Measurements from ENCODE around the gene PLEKHA3. TPM values are rescaled to one million over a fixed set of nuclear protein-coding genes. Genes with fewer than 3 reads are reported as not detected.
A peak's percentile ranks its signal among the peaks of the same experiment; 100 is the strongest.

PLEKHA3 gene
- total RNA-seq, 1 experiment from 2014 or later: 26.8 TPM

DNA sequence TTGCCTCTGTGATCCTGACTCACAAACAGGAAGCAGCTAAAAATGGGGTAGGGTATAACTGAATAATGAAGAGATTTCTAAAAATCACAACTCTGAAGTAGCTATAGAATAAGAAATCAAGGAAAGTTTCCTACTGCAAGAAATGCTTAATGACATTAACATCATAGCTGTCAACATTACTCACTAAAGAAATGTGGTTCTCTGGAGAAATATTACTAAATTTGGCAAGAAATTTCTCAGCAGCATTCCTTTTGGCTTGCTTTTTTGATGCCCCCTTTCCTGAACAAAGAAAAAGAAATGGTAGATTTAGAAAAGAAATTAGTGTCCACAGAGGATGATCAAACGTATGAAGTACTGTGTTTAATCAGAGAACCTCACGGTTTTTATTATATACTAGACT is 38.8 kb upstream of the PLEKHA3 start:
- ATAC-seq (no peak), DNase-seq (ENCODE audit: low read depth, low spot score) (no peak)
- RAD21 ChIA-PET (ENCODE audit: low non-redundant PET in 1 of 2, low total read pairs in 2 of 2, uncharacterized antibody in 2 of 2, unreplicated experiment in 2 of 2): no interaction called here
- Histone ChIP-seq H4K20me1 (ENCODE audit: insufficient read depth) (0 out of 2 replicates have a peak, but pooled peaks cover 4% of the 10 kb centered on the region), H2AFZ (ENCODE audit: low read depth, low read length, poor library complexity, severe bottlenecking) (no peak overlapping the region), H3K4me1 (ENCODE audit: control insufficient read depth in 1 of 2, insufficient read depth in 2 of 2, low read length in 2 of 2) (peaks cover 13 to 23% of the 10 kb centered on the region in 2 experiments), H3K9me2 (ENCODE audit: insufficient read depth) (no peaks in the 10 kb centered on the region), H3K9me3 (ENCODE audit: control insufficient read depth in 1 of 2, insufficient read depth in 1 of 2, low read depth in 1 of 2, low read length in 2 of 2) (no peaks in the 10 kb centered on the region), H3K9ac (ENCODE audit: low read length) (no peak overlapping the region), H3K4me2 (ENCODE audit: low read length) (no peak overlapping the region), H3K36me3 (ENCODE audit: control insufficient read depth in 1 of 2, insufficient read depth in 2 of 2, low read length in 2 of 2) (peaks cover 39 to 48% of the 10 kb centered on the region in 2 experiments), H3K79me2 (ENCODE audit: insufficient read depth, low read length) (peaks cover 9% of the 10 kb centered on the region; the same call in 1 of the 2 replicates), H3K27me3 (ENCODE audit: insufficient read depth, low read length) (no peaks in the 10 kb centered on the region), H3K27ac (ENCODE audit: low read depth, low read length) (no peak overlapping the region), H3K4me3 (replicated peaks in 1 of 2; ENCODE audit: low read depth in 1 of 2, low read length in 2 of 2) (no peak overlapping the region)
- no TSS peak for BruUV-seq (replicated peaks)
- POLR2A ChIA-PET: interaction anchor here (1.1 kb wide), 1 partner anchor 10 kb away, joined by 4 read pairs; the partner anchor contains the start of genes PJVK and PRKRA
- no peak for TF ChIP-seq EZH2 (IDR thresholded peaks at IDR 0.05)
- CTCF ChIA-PET: no interaction called here
- intact Hi-C loops (cut with micrococcal nuclease): no loop called here

DNA sequence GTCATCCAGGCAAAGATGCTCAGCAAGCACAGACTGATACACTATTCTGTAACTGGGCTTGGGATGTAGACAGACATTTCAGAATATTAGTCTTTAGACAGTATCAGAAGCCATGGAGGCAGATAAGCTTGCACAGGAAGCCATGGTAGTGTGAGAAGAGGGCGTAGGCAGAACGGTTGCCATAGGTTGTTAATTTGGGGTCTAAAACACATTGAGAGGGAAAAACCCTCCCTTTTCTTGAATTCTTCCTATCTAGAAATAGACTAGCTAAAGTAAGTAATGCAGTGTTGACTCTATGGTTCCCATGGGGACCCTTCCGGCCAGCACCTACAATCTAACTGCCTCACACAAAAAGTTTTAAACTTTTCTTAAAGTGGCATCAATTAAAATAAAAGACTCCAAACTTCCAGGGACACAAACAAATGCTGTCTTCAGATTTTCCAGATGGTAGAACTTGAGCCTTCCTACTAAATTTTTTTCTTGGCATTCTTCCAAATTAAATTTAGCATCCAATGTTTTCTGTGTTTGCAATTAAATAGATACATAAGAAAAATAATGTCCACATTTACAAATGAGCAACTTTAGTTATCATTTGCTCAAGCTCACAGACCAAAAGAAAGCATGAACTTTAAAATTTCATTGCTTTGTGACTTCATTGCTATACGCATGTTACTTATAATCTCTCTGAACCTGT is 31.1 kb upstream of the PLEKHA3 start:
- H3K9me3 ChIP-seq (ENCODE audit: control insufficient read depth in 1 of 2, insufficient read depth in 1 of 2, low read depth in 1 of 2, low read length in 2 of 2): no peaks in the 10 kb centered on the region
- TF ChIP-seq TCF7L2 (IDR thresholded peaks at IDR 0.05; ENCODE audit: borderline replicate concordance, extremely low read depth, insufficient read depth, insufficient read length): no peak
- TF ChIP-seq, protein P1, sequence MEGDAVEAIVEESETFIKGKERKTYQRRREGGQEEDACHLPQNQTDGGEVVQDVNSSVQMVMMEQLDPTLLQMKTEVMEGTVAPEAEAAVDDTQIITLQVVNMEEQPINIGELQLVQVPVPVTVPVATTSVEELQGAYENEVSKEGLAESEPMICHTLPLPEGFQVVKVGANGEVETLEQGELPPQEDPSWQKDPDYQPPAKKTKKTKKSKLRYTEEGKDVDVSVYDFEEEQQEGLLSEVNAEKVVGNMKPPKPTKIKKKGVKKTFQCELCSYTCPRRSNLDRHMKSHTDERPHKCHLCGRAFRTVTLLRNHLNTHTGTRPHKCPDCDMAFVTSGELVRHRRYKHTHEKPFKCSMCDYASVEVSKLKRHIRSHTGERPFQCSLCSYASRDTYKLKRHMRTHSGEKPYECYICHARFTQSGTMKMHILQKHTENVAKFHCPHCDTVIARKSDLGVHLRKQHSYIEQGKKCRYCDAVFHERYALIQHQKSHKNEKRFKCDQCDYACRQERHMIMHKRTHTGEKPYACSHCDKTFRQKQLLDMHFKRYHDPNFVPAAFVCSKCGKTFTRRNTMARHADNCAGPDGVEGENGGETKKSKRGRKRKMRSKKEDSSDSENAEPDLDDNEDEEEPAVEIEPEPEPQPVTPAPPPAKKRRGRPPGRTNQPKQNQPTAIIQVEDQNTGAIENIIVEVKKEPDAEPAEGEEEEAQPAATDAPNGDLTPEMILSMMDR (IDR thresholded peaks at IDR 0.05 in 2 of 3, conservative IDR thresholded peaks at IDR 0.05 in 1 of 3; ENCODE audit: borderline replicate concordance in 1 of 3, insufficient read depth in 1 of 3, low read depth in 2 of 3, low read length in 2 of 3): no peak
- TF ChIP-seq, protein P2, sequence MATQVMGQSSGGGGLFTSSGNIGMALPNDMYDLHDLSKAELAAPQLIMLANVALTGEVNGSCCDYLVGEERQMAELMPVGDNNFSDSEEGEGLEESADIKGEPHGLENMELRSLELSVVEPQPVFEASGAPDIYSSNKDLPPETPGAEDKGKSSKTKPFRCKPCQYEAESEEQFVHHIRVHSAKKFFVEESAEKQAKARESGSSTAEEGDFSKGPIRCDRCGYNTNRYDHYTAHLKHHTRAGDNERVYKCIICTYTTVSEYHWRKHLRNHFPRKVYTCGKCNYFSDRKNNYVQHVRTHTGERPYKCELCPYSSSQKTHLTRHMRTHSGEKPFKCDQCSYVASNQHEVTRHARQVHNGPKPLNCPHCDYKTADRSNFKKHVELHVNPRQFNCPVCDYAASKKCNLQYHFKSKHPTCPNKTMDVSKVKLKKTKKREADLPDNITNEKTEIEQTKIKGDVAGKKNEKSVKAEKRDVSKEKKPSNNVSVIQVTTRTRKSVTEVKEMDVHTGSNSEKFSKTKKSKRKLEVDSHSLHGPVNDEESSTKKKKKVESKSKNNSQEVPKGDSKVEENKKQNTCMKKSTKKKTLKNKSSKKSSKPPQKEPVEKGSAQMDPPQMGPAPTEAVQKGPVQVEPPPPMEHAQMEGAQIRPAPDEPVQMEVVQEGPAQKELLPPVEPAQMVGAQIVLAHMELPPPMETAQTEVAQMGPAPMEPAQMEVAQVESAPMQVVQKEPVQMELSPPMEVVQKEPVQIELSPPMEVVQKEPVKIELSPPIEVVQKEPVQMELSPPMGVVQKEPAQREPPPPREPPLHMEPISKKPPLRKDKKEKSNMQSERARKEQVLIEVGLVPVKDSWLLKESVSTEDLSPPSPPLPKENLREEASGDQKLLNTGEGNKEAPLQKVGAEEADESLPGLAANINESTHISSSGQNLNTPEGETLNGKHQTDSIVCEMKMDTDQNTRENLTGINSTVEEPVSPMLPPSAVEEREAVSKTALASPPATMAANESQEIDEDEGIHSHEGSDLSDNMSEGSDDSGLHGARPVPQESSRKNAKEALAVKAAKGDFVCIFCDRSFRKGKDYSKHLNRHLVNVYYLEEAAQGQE (IDR thresholded peaks at IDR 0.05; ENCODE audit: low read depth): no peak
- TF ChIP-seq YY1 (IDR thresholded peaks at IDR 0.05; ENCODE audit: extremely low read depth, insufficient replicate concordance, low read depth, low read length): no peak
- no peak for TF ChIP-seq FOSL1 (IDR thresholded peaks at IDR 0.05; ENCODE audit: low read depth)
- no peak overlapping the region; the same call in 1 of the 2 replicates for H3K27ac ChIP-seq (ENCODE audit: low read depth, low read length)
- CTCF ChIA-PET: no interaction called here
- H3K4me1 ChIP-seq (ENCODE audit: control insufficient read depth in 1 of 2, insufficient read depth in 2 of 2, low read length in 2 of 2): peaks cover 12 to 20% of the 10 kb centered on the region in 2 experiments; a peak in 2 of 4 replicates
- no TSS peak for BruUV-seq (replicated peaks)
- peaks cover 42% of the 10 kb centered on the region for H3K79me2 ChIP-seq (ENCODE audit: insufficient read depth, low read length)
- DNase-seq (ENCODE audit: low read depth, low spot score): no peak
- no peaks in the 10 kb centered on the region for H3K9me2 ChIP-seq (ENCODE audit: insufficient read depth)
- peak overlapping the region; percentile 94; the same call in 1 of the 2 replicates for H3K9ac ChIP-seq (ENCODE audit: low read length)
- H2AFZ ChIP-seq (ENCODE audit: low read depth, low read length, poor library complexity, severe bottlenecking): no peak overlapping the region
- intact Hi-C loops (cut with micrococcal nuclease): no loop called here
- no peak for ATAC-seq
- 0 out of 2 replicates have a peak, but pooled peaks cover 5% of the 10 kb centered on the region for H4K20me1 ChIP-seq (ENCODE audit: insufficient read depth)
- H3K4me3 ChIP-seq (replicated peaks in 1 of 2; ENCODE audit: low read depth in 1 of 2, low read length in 2 of 2): peak overlapping the region; percentile 72 to 93; a peak in 3 of 4 replicates
- RAD21 ChIA-PET (ENCODE audit: low non-redundant PET in 1 of 2, low total read pairs in 2 of 2, uncharacterized antibody in 2 of 2, unreplicated experiment in 2 of 2): no interaction called here
- POLR2A ChIA-PET: no interaction called here
- H3K4me2 ChIP-seq (ENCODE audit: low read length): peak overlapping the region; percentile 94
- peaks cover 24 to 28% of the 10 kb centered on the region in 2 experiments for H3K36me3 ChIP-seq (ENCODE audit: control insufficient read depth in 1 of 2, insufficient read depth in 2 of 2, low read length in 2 of 2)
- no peaks in the 10 kb centered on the region for H3K27me3 ChIP-seq (ENCODE audit: insufficient read depth, low read length)
